Brain microvascular endothelial cell (primary cell): ENCODE results near the gene PRKN.

Source experiments
- DNase-seq: peaks from one replicate; pipeline ENCODE4 v3.0.0-alpha.2; 2020
- H3K27ac ChIP-seq: fragments of 250-450 bp; sonication (Bioruptor Pico); 2 replicates; pipeline ENCODE4 v1.5.1; 2020; ENCODE audit warnings: mild to moderate bottlenecking, moderate library complexity
- H3K27me3 ChIP-seq: fragments of 250-450 bp; sonication (Bioruptor Pico); replicated peaks from 2 replicates; pipeline ENCODE4 v1.5.1; 2020; ENCODE audit warnings: mild to moderate bottlenecking
- H3K36me3 ChIP-seq: fragments of 250-450 bp; sonication (Bioruptor Pico); replicated peaks from 2 replicates; pipeline ENCODE4 v1.5.1; 2020; ENCODE audit warnings: mild to moderate bottlenecking
- H3K4me3 ChIP-seq: 2 replicates; pipeline ENCODE4 v1.5.1; 2011; ENCODE audit warnings: low read depth, mild to moderate bottlenecking, control low read depth, low read length, moderate library complexity
- CTCF ChIP-seq: IDR thresholded peaks from 2 replicates; pipeline ENCODE4 v1.5.1; 2011; ENCODE audit warnings: low read depth, mild to moderate bottlenecking, moderate library complexity, low read length, control low read depth, inconsistent platforms; ENCODE audit errors: missing control alignments
- in situ Hi-C: cut with HindIII; loops from 2 replicates; pipeline ENCODE4 v1.10.0; 2017; ENCODE audit warnings: low sequenced_read_pairs, low pct_ligation_motif_present

Gene PRKN

GRCh38 chr6:162026843-162027242, 700.7 kb downstream of the PRKN start:
- H3K27me3 ChIP-seq: no peaks in the 10 kb centered on the region
- in situ Hi-C loops: no loop called here

GRCh38 chr6:162026031-162026430, 701.5 kb downstream of the PRKN start:
- no peak for DNase-seq
- H3K27me3 ChIP-seq: no peaks in the 10 kb centered on the region
- no peak overlapping the region for H3K27ac ChIP-seq
- in situ Hi-C loops: no loop called here
- no peak for TF ChIP-seq CTCF
- H3K4me3 ChIP-seq: no peak overlapping the region
- H3K36me3 ChIP-seq: no peaks in the 10 kb centered on the region

More at GRCh38 chr6:162026843-162027242, 700.7 kb downstream of the PRKN start:
- H3K4me3 ChIP-seq: no peak overlapping the region
- DNase-seq: no peak
- no peaks in the 10 kb centered on the region for H3K36me3 ChIP-seq
- TF ChIP-seq CTCF: no peak
- H3K27ac ChIP-seq: no peak overlapping the region

GRCh38 chr6:162019349-162019748, 708.2 kb downstream of the PRKN start:
- Histone ChIP-seq H3K36me3 (no peaks in the 10 kb centered on the region), H3K27ac (no peak overlapping the region), H3K27me3 (no peaks in the 10 kb centered on the region), H3K4me3 (no peak overlapping the region)
- DNase-seq: no peak
- no peak for TF ChIP-seq CTCF
- in situ Hi-C loops: no loop called here

GRCh38 chr6:162017536-162017935, 710.0 kb downstream of the PRKN start:
- Histone ChIP-seq H3K27me3 (no peaks in the 10 kb centered on the region), H3K27ac (no peak overlapping the region), H3K36me3 (no peaks in the 10 kb centered on the region), H3K4me3 (no peak overlapping the region)
- DNase-seq: no peak
- in situ Hi-C loops: no loop called here
- no peak for TF ChIP-seq CTCF

- Histone ChIP-seq H3K36me3 (no peaks in the 10 kb centered on the region), H3K4me3 (no peak overlapping the region), H3K27ac (no peak overlapping the region), H3K27me3 (no peaks in the 10 kb centered on the region)
- no peak for TF ChIP-seq CTCF
- no peak for DNase-seq
- in situ Hi-C loops: no loop called here
Observed at GRCh38 chr6:162014069-162014811, 713.3 kb downstream of the PRKN start.

GRCh38 chr6:162005372-162005771, 722.2 kb downstream of the PRKN start:
- no peaks in the 10 kb centered on the region for H3K36me3 ChIP-seq
- no peak for DNase-seq
- no peaks in the 10 kb centered on the region for H3K27me3 ChIP-seq
- in situ Hi-C loops: no loop called here
- TF ChIP-seq CTCF: no peak
- H3K27ac ChIP-seq: no peak overlapping the region
- no peak overlapping the region for H3K4me3 ChIP-seq
